PC-3 (cell line): ENCODE results near the gene KL.

Source experiments
- EZH2 ChIP-seq: fragments of 300-600 bp; sonication (generic); IDR thresholded peaks from one replicate; pipeline ENCODE4 v1.6.1; 2017; ENCODE audit warnings: antibody characterized with exemption, mild to moderate bottlenecking, low read length; ENCODE audit not compliant: unreplicated experiment
- TF ChIP-seq, protein P1 (sequence below): fragments of 300-600 bp; sonication (generic); conservative IDR thresholded peaks from 2 replicates; pipeline ENCODE4 v1.5.1; 2017; ENCODE audit warnings: antibody characterized with exemption, low read depth, mild to moderate bottlenecking, low read length

DNA sequence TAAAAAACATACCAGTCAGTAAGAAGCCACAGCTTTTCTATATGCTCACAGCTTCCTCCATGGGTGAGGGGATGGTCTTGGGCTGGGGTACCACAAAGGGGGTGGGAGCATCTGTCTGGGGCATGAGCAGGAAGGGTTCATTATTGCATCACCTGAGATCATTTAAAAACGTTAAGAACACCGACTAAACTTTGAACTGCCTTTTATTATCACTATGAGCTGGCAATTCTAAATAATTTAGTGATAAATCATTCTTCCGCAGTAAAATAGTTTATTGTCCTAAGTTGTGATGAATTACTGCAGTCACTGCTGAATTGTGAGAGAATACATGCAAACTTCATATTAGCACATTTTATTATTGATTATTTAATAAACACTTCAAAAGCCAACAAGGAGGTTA, 71.6 kb downstream of the KL start:
- TF ChIP-seq, protein P1, sequence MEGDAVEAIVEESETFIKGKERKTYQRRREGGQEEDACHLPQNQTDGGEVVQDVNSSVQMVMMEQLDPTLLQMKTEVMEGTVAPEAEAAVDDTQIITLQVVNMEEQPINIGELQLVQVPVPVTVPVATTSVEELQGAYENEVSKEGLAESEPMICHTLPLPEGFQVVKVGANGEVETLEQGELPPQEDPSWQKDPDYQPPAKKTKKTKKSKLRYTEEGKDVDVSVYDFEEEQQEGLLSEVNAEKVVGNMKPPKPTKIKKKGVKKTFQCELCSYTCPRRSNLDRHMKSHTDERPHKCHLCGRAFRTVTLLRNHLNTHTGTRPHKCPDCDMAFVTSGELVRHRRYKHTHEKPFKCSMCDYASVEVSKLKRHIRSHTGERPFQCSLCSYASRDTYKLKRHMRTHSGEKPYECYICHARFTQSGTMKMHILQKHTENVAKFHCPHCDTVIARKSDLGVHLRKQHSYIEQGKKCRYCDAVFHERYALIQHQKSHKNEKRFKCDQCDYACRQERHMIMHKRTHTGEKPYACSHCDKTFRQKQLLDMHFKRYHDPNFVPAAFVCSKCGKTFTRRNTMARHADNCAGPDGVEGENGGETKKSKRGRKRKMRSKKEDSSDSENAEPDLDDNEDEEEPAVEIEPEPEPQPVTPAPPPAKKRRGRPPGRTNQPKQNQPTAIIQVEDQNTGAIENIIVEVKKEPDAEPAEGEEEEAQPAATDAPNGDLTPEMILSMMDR, result no peak
- TF ChIP-seq EZH2, result no peak
